MM.1S (cell line): Measurements from ENCODE around the gene PRKAR1B.

ENCODE experiments used
- DNase-seq: peaks from one replicate; pipeline ENCODE4 v3.0.0-alpha.2; 2015
- H2AFZ ChIP-seq: fragments of 300-600 bp; sonication (generic); 2 replicates; pipeline ENCODE4 v1.6.0; 2016; ENCODE audit warnings: antibody characterized with exemption, low read length
- H3F3A ChIP-seq: fragments of 300-600 bp; sonication (generic); 2 replicates; pipeline ENCODE4 v1.6.1; 2016; ENCODE audit warnings: mild to moderate bottlenecking, antibody characterized with exemption, low read length, moderate library complexity, mixed read lengths; ENCODE audit not compliant: insufficient read depth
- H3K27ac ChIP-seq: fragments of 300-600 bp; sonication (generic); 2 replicates; pipeline ENCODE4 v1.5.1; 2016; ENCODE audit warnings: mild to moderate bottlenecking, low read length
- H3K27me3 ChIP-seq: fragments of 300-600 bp; sonication (generic); replicated peaks from 2 replicates; pipeline ENCODE4 v1.6.0; 2016; ENCODE audit warnings: low read length; ENCODE audit not compliant: insufficient read depth
- H3K36me3 ChIP-seq: fragments of 300-600 bp; sonication (generic); replicated peaks from 2 replicates; pipeline ENCODE4 v1.6.1; 2016; ENCODE audit warnings: mild to moderate bottlenecking, low read length, mixed read lengths; ENCODE audit not compliant: insufficient read depth
- H3K4me1 ChIP-seq: fragments of 300-600 bp; sonication (generic); 2 replicates; pipeline ENCODE4 v1.6.1; 2016; ENCODE audit warnings: low read length, mixed read lengths
- H3K4me2 ChIP-seq: fragments of 300-600 bp; sonication (generic); 2 replicates; pipeline ENCODE4 v1.6.0; 2016; ENCODE audit warnings: low read depth, low read length
- H3K4me3 ChIP-seq: fragments of 300-600 bp; sonication (generic); 2 replicates; pipeline ENCODE4 v1.5.1; 2016; ENCODE audit warnings: low read length, mixed read lengths
- H3K79me2 ChIP-seq: fragments of 300-600 bp; sonication (generic); 2 replicates; pipeline ENCODE4 v1.6.1; 2016; ENCODE audit warnings: mixed run types, low read length, mixed read lengths
- H3K9ac ChIP-seq: fragments of 300-600 bp; sonication (generic); 2 replicates; pipeline ENCODE4 v1.6.1; 2016; ENCODE audit warnings: low read length, mixed read lengths
- H3K9me2 ChIP-seq: fragments of 300-600 bp; sonication (generic); replicated peaks from 2 replicates; pipeline ENCODE4 v1.6.1; 2016; ENCODE audit warnings: mild to moderate bottlenecking, low read length, mixed read lengths; ENCODE audit not compliant: insufficient read depth
- H3K9me3 ChIP-seq: fragments of 300-600 bp; sonication (generic); replicated peaks from 2 replicates; pipeline ENCODE4 v1.6.1; 2016; ENCODE audit warnings: mild to moderate bottlenecking, low read length, mixed read lengths; ENCODE audit not compliant: insufficient read depth
- H4K20me1 ChIP-seq: fragments of 300-600 bp; sonication (generic); 2 replicates; pipeline ENCODE4 v1.6.1; 2016; ENCODE audit warnings: mild to moderate bottlenecking, low read length, moderate library complexity, mixed read lengths; ENCODE audit not compliant: insufficient read depth
- EZH2 ChIP-seq: fragments of 300-600 bp; sonication (generic); optimal IDR thresholded peaks from 2 replicates; pipeline ENCODE3; 2017; ENCODE audit warnings: low read depth, mild to moderate bottlenecking, antibody characterized with exemption, low read length, mixed read lengths
- EZH2phosphoT487 ChIP-seq: fragments of 300-600 bp; sonication (generic); IDR thresholded peaks from 2 replicates; pipeline ENCODE4 v1.6.1; 2018; ENCODE audit warnings: antibody characterized with exemption, low read length
- TF ChIP-seq, protein P1 (sequence below): fragments of 300-600 bp; sonication (generic); IDR thresholded peaks from 2 replicates; pipeline ENCODE4 v1.5.1; 2016; ENCODE audit warnings: antibody characterized with exemption, low read length, mixed read lengths

Gene PRKAR1B

GRCh38 chr7:739983-740942, 13.2 kb upstream of the PRKAR1B start:
- no peak overlapping the region for H2AFZ ChIP-seq

DNA sequence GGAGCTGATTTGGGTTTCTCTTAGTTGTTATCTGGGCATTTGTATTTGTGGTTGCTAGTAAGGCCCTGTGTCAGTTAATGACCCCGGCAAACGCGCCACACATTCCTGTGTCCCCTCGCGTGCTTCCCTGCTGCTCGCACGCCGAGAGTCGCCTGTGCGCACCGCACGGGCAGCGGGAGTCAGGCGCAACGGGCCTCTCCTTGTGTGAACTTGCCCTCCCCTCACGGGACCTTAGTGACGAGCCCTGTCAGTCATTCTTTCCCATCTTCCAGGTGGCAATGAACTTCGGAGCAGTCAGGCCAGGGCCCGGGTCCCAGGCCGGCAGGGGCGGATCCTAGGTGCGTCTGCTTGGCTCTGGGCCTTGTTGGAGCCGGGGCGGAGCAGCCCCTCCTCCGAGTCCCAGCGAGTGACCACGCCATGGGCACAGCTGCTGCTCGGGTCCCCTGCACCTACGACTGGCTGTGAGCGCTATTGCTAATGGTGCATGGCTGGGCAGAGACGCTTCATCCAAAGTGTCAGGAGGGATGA, 12.4 kb upstream of the PRKAR1B start:
- no peaks in the 10 kb centered on the region for H3F3A ChIP-seq
- TF ChIP-seq, protein P1, sequence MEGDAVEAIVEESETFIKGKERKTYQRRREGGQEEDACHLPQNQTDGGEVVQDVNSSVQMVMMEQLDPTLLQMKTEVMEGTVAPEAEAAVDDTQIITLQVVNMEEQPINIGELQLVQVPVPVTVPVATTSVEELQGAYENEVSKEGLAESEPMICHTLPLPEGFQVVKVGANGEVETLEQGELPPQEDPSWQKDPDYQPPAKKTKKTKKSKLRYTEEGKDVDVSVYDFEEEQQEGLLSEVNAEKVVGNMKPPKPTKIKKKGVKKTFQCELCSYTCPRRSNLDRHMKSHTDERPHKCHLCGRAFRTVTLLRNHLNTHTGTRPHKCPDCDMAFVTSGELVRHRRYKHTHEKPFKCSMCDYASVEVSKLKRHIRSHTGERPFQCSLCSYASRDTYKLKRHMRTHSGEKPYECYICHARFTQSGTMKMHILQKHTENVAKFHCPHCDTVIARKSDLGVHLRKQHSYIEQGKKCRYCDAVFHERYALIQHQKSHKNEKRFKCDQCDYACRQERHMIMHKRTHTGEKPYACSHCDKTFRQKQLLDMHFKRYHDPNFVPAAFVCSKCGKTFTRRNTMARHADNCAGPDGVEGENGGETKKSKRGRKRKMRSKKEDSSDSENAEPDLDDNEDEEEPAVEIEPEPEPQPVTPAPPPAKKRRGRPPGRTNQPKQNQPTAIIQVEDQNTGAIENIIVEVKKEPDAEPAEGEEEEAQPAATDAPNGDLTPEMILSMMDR: no peak
- TF ChIP-seq EZH2 (no peak), EZH2phosphoT487 (no peak)
- no peak overlapping the region for H3K4me2 ChIP-seq
- no peaks in the 10 kb centered on the region for H4K20me1 ChIP-seq
- no peaks in the 10 kb centered on the region for H3K27me3 ChIP-seq
- no peaks in the 10 kb centered on the region for H3K4me1 ChIP-seq
- H2AFZ ChIP-seq: no peak overlapping the region
- DNase-seq: no peak
- H3K9me2 ChIP-seq: no peaks in the 10 kb centered on the region
- H3K27ac ChIP-seq: no peak overlapping the region
- peaks cover 12% of the 10 kb centered on the region; the same call in 1 of the 2 replicates for H3K36me3 ChIP-seq
- no peak overlapping the region for H3K9ac ChIP-seq
- H3K4me3 ChIP-seq: no peak overlapping the region
- H3K79me2 ChIP-seq: peaks cover 48% of the 10 kb centered on the region
- H3K9me3 ChIP-seq: no peaks in the 10 kb centered on the region

More at GRCh38 chr7:739983-740942, 13.2 kb upstream of the PRKAR1B start:
- no peaks in the 10 kb centered on the region for H3K9me2 ChIP-seq
- no peak overlapping the region for H3K4me2 ChIP-seq
- no peaks in the 10 kb centered on the region for H3K9me3 ChIP-seq
- H4K20me1 ChIP-seq: no peaks in the 10 kb centered on the region
- no peak overlapping the region for H3K27ac ChIP-seq
- no peak for DNase-seq
- no peaks in the 10 kb centered on the region for H3K4me1 ChIP-seq
- H3K27me3 ChIP-seq: no peaks in the 10 kb centered on the region
- H3K9ac ChIP-seq: no peak overlapping the region
- no peak overlapping the region for H3K4me3 ChIP-seq
- peaks cover 40% of the 10 kb centered on the region for H3K79me2 ChIP-seq
- TF ChIP-seq, protein P1: no peak
- TF ChIP-seq EZH2phosphoT487 (no peak), EZH2 (no peak)
- peaks cover 9% of the 10 kb centered on the region; the same call in 1 of the 2 replicates for H3K36me3 ChIP-seq
- no peaks in the 10 kb centered on the region for H3F3A ChIP-seq

GRCh38 chr7:738723-739454, 11.8 kb upstream of the PRKAR1B start:
- Histone ChIP-seq H3F3A (no peaks in the 10 kb centered on the region), H3K4me2 (no peak overlapping the region), H2AFZ (no peak overlapping the region), H3K36me3 (peaks cover 15% of the 10 kb centered on the region), H3K79me2 (peaks cover 54% of the 10 kb centered on the region), H3K9ac (no peak overlapping the region), H3K4me1 (no peaks in the 10 kb centered on the region), H3K27ac (no peak overlapping the region), H3K4me3 (no peak overlapping the region), H3K9me3 (no peaks in the 10 kb centered on the region), H4K20me1 (no peaks in the 10 kb centered on the region), H3K27me3 (no peaks in the 10 kb centered on the region), H3K9me2 (no peaks in the 10 kb centered on the region)
- no peak for DNase-seq
- TF ChIP-seq, protein P1: no peak
- TF ChIP-seq EZH2: no peak
- no peak for TF ChIP-seq EZH2phosphoT487
